Caco-2 (cell line): ENCODE measurements around the gene RAD23B. TPM values are rescaled to one million over a fixed set of nuclear protein-coding genes. Genes with fewer than 3 reads are reported as not detected.

Experiments
- BruUV-seq: library from RNA; stranded (reverse); fragments of 400-500 nt; replicated peaks from 2 replicates; lab custom pipeline; 2021; lab: Mats Ljungman, UMichigan
- CTCF ChIA-PET: fragments of 300-600 bp; sonication (Branson Sonifier 250); formaldehyde crosslinking; loops from one replicate; lab custom pipeline; 2022; ENCODE audit warnings: antibody characterized with exemption; lab: Charles Lee
- POLR2A ChIA-PET: fragments of 300-600 bp; sonication (Branson Sonifier 250); formaldehyde crosslinking; loops from one replicate; lab custom pipeline; 2022; ENCODE audit warnings: antibody characterized with exemption; lab: Charles Lee
- DNase-seq, 2 experiments: peaks; one replicate each; pipeline versions ENCODE4 v3.0.0 to v3.0.0-alpha.2; 2020 to 2022
- H3K27me3 ChIP-seq: replicated peaks from 2 replicates; pipeline ENCODE4 v1.6.0; 2011; ENCODE audit warnings: low read length; ENCODE audit not compliant: control insufficient read depth, insufficient read depth
- H3K36me3 ChIP-seq: 2 replicates; pipeline ENCODE4 v1.5.1; 2011; ENCODE audit warnings: low read length; ENCODE audit not compliant: control insufficient read depth, insufficient read depth
- H3K4me1 ChIP-seq: fragments of 250-450 bp; sonication (Bioruptor Pico); 2 replicates; pipeline ENCODE4 v1.5.1; 2020; ENCODE audit warnings: mild to moderate bottlenecking
- H3K4me3 ChIP-seq: 2 replicates; pipeline ENCODE4 v1.5.1; 2011; ENCODE audit warnings: low read depth, mild to moderate bottlenecking, control low read depth, low read length
- H3K9me3 ChIP-seq: fragments of 250-450 bp; sonication (Bioruptor Pico); 2 replicates; pipeline ENCODE4 v1.5.1; 2020; ENCODE audit warnings: mild to moderate bottlenecking, moderate library complexity
- H3K27ac Mint-ChIP-seq: one replicate; pipeline ENCODE4 v1.8.0; 2022; ENCODE audit warnings: mixed read lengths; ENCODE audit not compliant: unreplicated experiment
- H3K27me3 Mint-ChIP-seq: one replicate; pipeline ENCODE4 v1.8.0; 2022; ENCODE audit warnings: mixed read lengths; ENCODE audit not compliant: insufficient read depth, unreplicated experiment
- H3K36me3 Mint-ChIP-seq: one replicate; pipeline ENCODE4 v1.8.0; 2022; ENCODE audit warnings: mild to moderate bottlenecking, mixed read lengths; ENCODE audit not compliant: insufficient read depth, unreplicated experiment
- H3K4me1 Mint-ChIP-seq: one replicate; pipeline ENCODE4 v1.8.0; 2022; ENCODE audit warnings: low read depth, mixed read lengths; ENCODE audit not compliant: unreplicated experiment
- H3K4me3 Mint-ChIP-seq: one replicate; pipeline ENCODE4 v1.8.0; 2022; ENCODE audit warnings: mild to moderate bottlenecking, moderate library complexity, mixed read lengths; ENCODE audit not compliant: unreplicated experiment
- H3K9me3 Mint-ChIP-seq: one replicate; pipeline ENCODE4 v1.8.0; 2022; ENCODE audit warnings: mixed read lengths; ENCODE audit not compliant: unreplicated experiment
- intact Hi-C: fragments of 100-400 bp; cut with micrococcal nuclease; formaldehyde crosslinking; loops from one replicate; pipeline ENCODE4 v1.10.0; 2022; ENCODE audit not compliant: unreplicated experiment
- total RNA-seq: library from RNA; stranded (reverse); gene quantifications from 2 replicates; pipeline ENCODE4 v1.2.3, GENCODE V29; 2022
- TF ChIP-seq, protein P1 (sequence below), 2 experiments: fragments of 200-600 bp in 1 of 2; IDR thresholded peaks; 1 replicate in 1 of 2; 2 replicates in 1 of 2; pipeline versions ENCODE4 v1.5.1 to v1.8.0; 2011 to 2022; ENCODE audit warnings: antibody characterized with exemption in 1 of 2, control low read depth in 1 of 2, inconsistent platforms in 1 of 2, low read depth in 1 of 2, low read length in 1 of 2, mild to moderate bottlenecking in 1 of 2, moderate library complexity in 1 of 2; ENCODE audit not compliant: insufficient read depth in 1 of 2, severe bottlenecking in 1 of 2, unreplicated experiment in 1 of 2

Gene RAD23B
- total RNA-seq, 1 experiment from 2014 or later: 188 TPM

DNA sequence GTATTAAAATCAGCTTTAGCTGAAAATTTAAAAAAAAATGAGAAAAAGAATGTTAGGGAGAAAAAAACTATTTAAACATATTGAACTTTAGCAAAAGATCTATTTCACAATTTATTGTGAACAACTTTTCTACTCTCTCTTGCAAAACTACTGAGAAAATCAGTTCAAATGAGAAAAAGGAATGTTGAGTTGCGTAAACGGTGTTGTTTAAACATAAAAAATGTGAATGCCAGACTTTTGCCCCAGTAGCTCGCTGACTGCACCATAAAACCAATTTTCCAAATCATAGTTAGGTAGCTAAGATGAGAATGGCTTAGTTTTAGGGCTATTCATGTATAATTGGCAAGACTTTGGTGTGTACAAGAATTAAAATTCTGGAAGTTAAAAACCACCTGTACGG is 13.4 kb upstream of the RAD23B start:
- Histone ChIP-seq H3K9me3 (no peaks in the 10 kb centered on the region), H3K36me3 (no peaks in the 10 kb centered on the region), H3K4me1 (peaks cover 24% of the 10 kb centered on the region), H3K27me3 (no peaks in the 10 kb centered on the region), H3K4me3 (no peak overlapping the region)
- Mint-ChIP-seq H3K27ac (peak overlapping the region; percentile 24), H3K4me3 (no peak overlapping the region), H3K27me3 (no peaks in the 10 kb centered on the region), H3K36me3 (no peaks in the 10 kb centered on the region), H3K4me1 (peaks cover 20% of the 10 kb centered on the region), H3K9me3 (no peaks in the 10 kb centered on the region)
- POLR2A ChIA-PET: interaction anchor here (1.3 to 2.4 kb wide), 3 partner anchors 9 to 21 kb away, joined by 3 to 8 read pairs (median 4); partner anchors contain the start of gene RAD23B
- intact Hi-C loops: loop anchor here (2.0 kb wide), 1 partner anchor 21 kb away; no protein-coding TSS in a partner anchor
- CTCF ChIA-PET: interaction anchor here (0.7 to 1.0 kb wide), 2 partner anchors 20 to 30 kb away, joined by 3 read pairs; no protein-coding TSS in a partner anchor
- TF ChIP-seq, protein P1, sequence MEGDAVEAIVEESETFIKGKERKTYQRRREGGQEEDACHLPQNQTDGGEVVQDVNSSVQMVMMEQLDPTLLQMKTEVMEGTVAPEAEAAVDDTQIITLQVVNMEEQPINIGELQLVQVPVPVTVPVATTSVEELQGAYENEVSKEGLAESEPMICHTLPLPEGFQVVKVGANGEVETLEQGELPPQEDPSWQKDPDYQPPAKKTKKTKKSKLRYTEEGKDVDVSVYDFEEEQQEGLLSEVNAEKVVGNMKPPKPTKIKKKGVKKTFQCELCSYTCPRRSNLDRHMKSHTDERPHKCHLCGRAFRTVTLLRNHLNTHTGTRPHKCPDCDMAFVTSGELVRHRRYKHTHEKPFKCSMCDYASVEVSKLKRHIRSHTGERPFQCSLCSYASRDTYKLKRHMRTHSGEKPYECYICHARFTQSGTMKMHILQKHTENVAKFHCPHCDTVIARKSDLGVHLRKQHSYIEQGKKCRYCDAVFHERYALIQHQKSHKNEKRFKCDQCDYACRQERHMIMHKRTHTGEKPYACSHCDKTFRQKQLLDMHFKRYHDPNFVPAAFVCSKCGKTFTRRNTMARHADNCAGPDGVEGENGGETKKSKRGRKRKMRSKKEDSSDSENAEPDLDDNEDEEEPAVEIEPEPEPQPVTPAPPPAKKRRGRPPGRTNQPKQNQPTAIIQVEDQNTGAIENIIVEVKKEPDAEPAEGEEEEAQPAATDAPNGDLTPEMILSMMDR (IDR thresholded peaks at IDR 0.05; ENCODE audit: insufficient read depth in 1 of 2, low read depth in 1 of 2, low read length in 1 of 2, severe bottlenecking in 1 of 2, unreplicated experiment in 1 of 2): no peak
- peak in 1 of 2 experiments; percentile 45 for DNase-seq
- BruUV-seq: no TSS peak

DNA sequence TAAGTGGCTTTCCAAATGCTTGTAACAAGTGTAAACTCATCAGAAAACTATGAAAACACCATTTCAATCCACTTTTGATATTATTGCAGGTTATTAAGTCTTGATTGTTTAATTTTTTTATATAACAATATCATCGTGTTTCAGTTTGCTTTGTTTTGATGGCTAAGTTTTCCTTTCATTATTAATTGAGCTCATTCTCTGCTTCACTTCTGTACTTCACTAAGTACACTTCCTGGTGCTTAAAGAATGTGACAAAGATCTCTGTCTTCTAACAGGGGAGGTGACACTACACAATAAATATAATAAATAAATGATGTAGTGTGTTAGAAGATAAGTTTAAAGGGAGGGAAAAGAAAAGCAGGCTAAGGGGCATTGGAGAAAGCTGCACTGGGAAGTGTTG is 13.0 kb upstream of the RAD23B start:
- H3K27me3 ChIP-seq: no peaks in the 10 kb centered on the region
- H3K36me3 Mint-ChIP-seq: no peaks in the 10 kb centered on the region
- POLR2A ChIA-PET: interaction anchor here (1.3 to 2.4 kb wide), 3 partner anchors 9 to 21 kb away, joined by 3 to 8 read pairs (median 4); partner anchors contain the start of gene RAD23B
- no peaks in the 10 kb centered on the region for H3K36me3 ChIP-seq
- no peaks in the 10 kb centered on the region for H3K27me3 Mint-ChIP-seq
- TF ChIP-seq, protein P1 (IDR thresholded peaks at IDR 0.05; ENCODE audit: insufficient read depth in 1 of 2, low read depth in 1 of 2, low read length in 1 of 2, severe bottlenecking in 1 of 2, unreplicated experiment in 1 of 2): no peak
- no peak for DNase-seq
- H3K4me1 Mint-ChIP-seq: peaks cover 24% of the 10 kb centered on the region
- no peak overlapping the region for H3K4me3 Mint-ChIP-seq
- H3K9me3 ChIP-seq: no peaks in the 10 kb centered on the region
- H3K4me1 ChIP-seq: peaks cover 28% of the 10 kb centered on the region
- H3K27ac Mint-ChIP-seq: peak overlapping the region; percentile 24
- CTCF ChIA-PET: interaction anchor here (0.7 to 1.0 kb wide), 2 partner anchors 21 to 31 kb away, joined by 3 read pairs; no protein-coding TSS in a partner anchor
- TSS peak; percentile 84 for BruUV-seq
- no peak overlapping the region for H3K4me3 ChIP-seq
- intact Hi-C loops: no loop called here
- H3K9me3 Mint-ChIP-seq: no peaks in the 10 kb centered on the region

DNA sequence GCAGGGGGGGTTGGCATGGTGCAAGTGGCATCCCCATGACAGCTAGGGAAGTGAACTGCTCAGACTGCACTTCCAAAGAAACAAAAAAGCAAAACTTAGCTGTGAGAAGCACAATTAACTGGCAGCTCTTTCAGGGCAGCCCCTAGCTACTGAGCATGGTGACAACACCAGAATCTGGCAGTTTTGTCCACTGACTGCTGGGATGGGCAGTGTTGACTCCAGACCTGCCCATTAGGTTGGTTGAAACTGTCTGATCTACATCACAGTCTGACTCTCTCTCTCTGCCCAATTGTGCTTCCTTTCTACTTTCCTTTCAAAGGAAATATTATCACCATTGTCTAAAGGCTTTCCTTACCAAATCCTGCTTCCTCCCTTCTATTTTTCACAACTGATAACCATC is 12.5 kb upstream of the RAD23B start:
- Histone ChIP-seq H3K4me1 (peaks cover 31% of the 10 kb centered on the region), H3K4me3 (no peak overlapping the region), H3K36me3 (no peaks in the 10 kb centered on the region), H3K27me3 (no peaks in the 10 kb centered on the region), H3K9me3 (no peaks in the 10 kb centered on the region)
- intact Hi-C loops: no loop called here
- H3K4me3 Mint-ChIP-seq: no peak overlapping the region
- no peaks in the 10 kb centered on the region for H3K36me3 Mint-ChIP-seq
- H3K27ac Mint-ChIP-seq: peak overlapping the region; percentile 24
- BruUV-seq: no TSS peak
- TF ChIP-seq, protein P1 (IDR thresholded peaks at IDR 0.05; ENCODE audit: insufficient read depth in 1 of 2, low read depth in 1 of 2, low read length in 1 of 2, severe bottlenecking in 1 of 2, unreplicated experiment in 1 of 2): no peak
- H3K4me1 Mint-ChIP-seq: peaks cover 29% of the 10 kb centered on the region
- DNase-seq: no peak
- POLR2A ChIA-PET: interaction anchor here (1.3 to 2.4 kb wide), 2 partner anchors 13 to 21 kb away, joined by 3 to 8 read pairs; partner anchors contain the start of gene RAD23B
- no peaks in the 10 kb centered on the region for H3K27me3 Mint-ChIP-seq
- CTCF ChIA-PET: interaction anchor here (1.0 kb wide), 1 partner anchor 31 kb away, joined by 3 read pairs; no protein-coding TSS in a partner anchor
- no peaks in the 10 kb centered on the region for H3K9me3 Mint-ChIP-seq
